Measurements from ENCODE around the gene GSE1.

- no peak for TF ChIP-seq CTCF (IDR thresholded peaks at IDR 0.05)
- TF ChIP-seq POLR2A (IDR thresholded peaks at IDR 0.05) = no peak
These were observed 20.3 kb downstream of the GSE1 start for GRCh38 chr16:85633438-85633743.
